Dedifferentiated amniotic fluid mesenchymal stem cell (primary cell): ENCODE measurements around the gene CGNL1.

Experiments used
- DNase-seq: peaks from one replicate; pipeline ENCODE4 v3.0.0-alpha.2; 2016; ENCODE audit errors: extremely low spot score

The CGNL1 gene

DNA sequence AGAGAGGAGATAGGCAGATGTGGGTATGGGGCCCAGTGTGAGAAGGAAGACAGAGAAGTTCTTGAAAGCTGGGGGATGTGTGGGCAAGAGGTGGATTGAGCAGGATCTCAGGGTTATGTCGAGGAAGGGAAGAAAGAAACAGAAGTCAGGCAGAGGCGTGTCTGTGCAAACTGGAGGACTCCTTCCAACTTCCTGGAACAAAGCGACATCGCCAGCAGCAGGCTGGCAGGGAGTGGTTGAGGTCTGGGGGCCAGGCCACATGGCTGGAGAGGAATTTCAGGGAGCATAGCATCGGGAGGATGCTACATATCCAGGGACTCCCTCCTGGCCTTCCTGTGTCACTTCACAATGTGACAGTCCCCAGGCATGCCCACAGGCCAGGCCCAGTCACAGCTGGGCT is 172.5 kb downstream of the CGNL1 start:
- DNase-seq: no peak

DNA sequence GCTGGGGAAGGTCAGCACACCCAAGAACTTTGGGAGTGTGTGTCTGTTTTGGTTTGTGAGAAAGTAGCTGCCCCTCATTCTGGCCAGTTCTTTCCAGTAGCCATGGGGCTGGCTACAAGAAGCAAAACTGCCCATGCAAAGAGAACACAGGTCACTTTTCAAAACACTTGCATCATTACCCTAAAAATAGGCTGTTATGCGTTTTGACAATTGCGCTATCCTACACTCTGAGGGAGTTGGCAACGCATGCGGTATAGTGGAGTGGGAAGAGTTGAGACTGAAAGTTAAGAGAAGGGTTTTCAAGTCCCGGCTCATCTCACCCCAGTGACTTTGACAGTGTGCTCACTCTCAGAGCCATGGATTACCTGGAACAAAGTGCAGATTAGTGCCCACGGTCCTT is 173.6 kb downstream of the CGNL1 start:
- DNase-seq: no peak

DNA sequence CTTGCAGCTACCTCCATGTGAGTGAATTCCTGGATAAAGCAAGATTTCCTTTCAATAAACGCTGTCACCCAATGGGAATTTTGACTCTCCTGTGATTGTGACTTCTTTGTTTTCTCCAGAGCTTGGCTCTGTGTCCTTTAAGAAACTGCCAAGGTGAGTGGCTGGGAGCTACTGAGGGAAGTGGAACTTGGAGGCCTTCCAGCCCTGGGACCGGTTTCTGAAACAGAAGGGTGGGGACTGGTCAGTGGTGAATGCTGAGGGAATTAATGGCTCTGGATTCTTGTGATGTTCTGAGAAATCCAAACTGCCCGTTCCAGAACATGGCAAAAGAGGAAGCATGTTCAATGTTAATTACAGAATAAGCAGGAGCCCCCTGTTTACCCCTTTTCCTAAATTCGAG is 174.3 kb downstream of the CGNL1 start:
- DNase-seq: no peak

DNA sequence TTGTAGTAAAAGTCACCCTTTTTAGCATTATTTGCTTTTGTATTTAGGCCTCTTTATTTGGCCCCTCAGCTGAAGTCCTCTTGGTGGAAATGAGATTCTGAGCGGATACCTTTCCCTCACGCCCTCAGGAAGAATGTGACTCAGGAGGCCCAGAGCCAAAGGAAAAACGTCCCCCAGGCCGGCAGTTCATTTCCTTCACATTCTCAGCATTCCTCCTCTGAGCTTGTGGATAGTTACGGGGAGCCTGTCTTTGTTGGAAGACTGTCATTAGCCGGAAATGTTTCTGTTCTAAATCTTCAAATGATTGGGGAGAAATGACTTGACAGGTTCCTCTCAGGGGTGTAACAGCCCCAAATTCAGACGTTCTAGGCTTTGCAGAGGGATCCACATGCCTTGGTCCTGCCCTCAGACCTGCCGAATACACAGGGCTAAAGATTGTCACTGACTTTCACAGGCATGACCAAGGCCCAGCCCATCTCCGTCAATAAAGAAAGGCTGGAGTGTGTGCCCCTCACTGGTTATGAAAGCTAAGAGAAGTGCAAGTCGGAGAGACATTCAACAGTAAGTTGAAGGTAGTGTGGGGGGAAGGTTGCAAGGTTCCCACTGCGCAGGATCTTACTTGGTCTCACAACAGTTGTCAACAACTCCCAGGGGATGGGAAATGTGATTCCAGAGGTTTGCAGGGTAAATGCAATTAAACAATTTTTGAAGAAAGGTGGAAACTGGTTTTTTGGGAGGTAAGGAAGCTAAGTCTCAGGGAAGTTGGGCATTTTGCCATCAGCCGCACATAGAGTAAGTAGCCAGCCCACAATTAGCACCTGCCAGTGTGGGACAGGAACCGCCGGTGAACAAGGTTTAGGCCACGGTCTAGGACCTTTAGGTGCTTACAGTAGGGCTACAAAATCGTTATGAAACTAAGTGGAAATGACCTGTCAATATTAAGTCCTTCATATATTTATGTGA is 175.7 kb downstream of the CGNL1 start:
- DNase-seq: peak; percentile 69

DNA sequence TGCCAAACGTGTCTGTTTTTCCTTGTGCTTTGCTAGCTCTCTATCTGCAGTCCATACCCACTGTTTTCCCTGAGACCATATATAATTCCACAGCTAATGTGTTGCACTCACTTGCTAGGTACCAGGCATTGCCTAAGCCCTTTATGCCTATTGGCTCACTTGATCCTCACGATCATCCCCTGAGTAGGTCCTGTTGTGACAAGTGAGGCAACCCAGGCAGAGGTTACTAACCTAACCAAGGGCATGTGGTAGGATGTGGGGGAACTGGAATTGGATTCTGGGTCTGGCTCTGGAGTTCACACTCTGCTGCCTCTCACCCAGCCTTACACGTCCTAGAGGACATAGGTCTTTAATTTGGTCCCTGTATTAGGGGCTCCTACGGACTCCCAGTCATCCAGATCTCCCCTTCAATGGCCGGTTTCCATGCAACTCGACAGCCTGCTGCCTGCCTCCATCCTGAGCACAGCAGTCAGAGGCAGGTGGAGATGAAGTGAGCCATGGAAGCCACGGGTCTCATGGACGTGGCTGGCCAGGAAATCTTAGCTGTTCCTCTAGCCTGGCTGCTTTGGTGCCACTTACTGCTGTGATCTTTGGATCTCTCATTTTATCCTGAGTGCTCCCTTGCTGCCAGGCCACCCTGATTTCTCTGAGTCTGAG is 176.5 kb downstream of the CGNL1 start:
- no peak for DNase-seq

DNA sequence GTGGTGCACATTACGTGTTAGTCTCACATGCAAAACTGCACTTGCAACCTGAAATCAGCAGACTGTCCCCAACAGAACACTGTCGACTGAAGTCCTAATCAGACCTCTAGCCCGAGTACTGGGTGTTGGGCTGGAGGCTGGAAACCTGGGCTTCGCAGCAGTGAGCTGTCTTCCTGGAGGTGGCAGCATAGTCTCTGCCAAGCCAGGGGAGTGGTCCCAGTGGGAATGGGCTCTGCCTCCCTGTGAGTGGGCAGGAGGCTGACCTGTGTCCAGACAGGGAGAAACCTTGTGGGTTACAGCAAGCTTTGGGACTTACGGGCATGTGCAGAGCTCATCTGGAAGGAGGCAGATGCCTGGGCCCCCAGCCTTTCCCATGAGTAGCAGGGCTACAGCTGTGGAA is 177.2 kb downstream of the CGNL1 start:
- DNase-seq: no peak

DNA sequence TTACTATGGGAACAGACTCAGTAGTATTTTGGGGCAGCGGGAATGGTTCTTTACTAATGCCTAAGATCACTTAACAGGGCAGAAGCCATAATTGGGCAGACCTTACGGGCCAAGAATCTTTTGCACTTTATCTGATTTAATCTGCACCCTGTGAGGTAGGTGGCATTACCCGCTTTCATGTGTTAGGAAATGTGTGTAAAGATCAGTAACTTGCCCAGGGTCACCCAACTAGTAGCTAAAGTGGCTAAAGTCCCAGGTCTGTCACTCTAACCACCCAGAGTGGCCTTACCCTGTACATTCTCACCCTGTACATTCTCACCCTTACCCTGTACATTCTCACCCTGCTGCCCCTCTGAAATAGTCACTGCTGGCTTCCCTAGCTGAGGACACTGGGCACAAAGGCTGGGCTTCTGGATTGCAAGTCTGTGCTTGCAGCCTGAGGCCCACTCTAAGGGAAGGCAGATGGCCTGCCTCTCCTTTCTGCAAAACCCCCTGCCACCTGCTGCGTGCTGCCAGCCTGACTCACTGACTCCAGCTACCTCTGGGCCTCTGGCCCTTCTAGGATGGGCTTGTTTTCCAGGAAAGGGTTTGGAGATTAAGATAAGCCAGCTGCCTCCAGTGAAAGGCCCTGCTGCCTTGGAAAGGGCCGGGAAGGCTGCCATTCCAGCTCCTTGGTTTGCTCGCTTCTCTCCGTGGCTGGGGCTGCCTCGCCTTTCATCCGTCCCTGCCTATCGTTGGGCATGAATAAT is 177.9 kb downstream of the CGNL1 start:
- no peak for DNase-seq

DNA sequence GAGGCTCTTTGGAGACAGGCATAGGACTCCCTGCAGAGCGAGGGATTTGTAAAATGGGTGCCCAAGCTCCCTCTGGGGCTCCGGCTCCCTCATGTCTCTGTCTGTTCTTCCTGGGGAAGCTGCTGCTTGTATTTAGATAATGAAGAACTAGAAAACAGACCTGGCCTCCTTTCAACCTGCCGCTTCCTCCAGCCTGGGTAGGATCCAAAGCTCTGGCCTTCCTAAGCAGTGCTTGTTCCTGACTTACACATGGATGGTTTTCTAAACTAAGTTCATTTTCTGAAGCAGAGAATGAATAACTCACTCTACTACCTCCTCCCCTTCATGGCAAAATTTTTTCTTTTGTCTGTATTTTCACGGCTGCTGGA is 178.5 kb downstream of the CGNL1 start:
- DNase-seq: no peak

DNA sequence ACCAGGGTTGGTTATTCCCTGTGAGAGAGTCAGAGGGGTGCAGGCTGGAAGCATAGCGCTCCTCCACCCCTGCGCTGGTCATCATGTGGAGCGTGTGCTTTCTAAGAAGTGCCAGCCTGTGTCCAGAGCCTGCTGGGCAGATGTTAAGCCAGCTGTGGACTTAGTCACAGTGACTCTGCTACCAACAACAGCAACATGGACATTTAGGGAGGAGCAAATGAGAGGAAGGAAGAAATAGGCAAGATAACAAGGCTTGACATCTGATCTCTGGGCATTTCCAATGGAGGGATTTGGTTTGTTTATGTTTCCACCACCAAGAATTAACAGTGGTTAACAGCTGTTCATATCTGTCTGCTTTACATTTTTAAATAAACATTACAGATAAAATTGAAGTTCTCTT is 179.0 kb downstream of the CGNL1 start:
- no peak for DNase-seq

DNA sequence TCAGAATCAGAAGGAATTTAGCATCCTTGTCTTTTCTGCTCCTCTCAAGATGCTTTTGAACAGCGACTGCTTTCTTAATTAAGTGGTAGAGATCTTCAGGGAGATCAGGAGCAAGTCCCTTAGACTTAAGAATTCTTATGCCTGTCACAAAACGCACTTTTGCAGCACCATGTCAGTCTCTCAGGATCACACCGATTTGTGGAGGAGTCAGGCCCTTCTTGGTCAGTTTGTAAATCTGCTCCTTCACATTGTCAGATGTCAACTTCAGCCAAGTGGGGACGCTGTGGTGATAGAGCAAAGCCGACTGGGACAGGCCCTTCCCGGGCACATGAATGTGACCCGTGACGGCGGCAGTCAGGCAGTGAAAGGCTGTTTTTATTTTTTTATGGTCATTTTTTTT is 179.7 kb downstream of the CGNL1 start:
- DNase-seq: no peak

DNA sequence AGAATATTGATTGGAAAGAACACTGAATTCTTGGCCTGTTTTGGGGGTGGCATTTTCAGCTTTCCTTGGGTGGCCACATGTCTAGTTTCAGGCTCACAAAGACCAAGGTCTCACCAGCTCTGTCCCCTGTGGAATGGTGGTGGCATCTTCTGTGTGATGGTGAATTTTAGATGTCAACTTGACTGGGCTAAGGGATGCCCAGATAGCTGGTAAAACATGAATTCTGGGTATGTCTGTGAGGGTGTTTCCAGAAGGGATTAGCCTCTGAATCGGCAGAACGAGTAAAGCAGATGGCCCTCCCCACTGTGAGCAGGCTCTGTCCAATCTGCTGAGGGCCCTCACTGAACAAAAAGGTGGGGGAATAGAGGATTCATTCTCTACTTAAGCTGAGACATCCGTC is 181.0 kb downstream of the CGNL1 start:
- DNase-seq: no peak

DNA sequence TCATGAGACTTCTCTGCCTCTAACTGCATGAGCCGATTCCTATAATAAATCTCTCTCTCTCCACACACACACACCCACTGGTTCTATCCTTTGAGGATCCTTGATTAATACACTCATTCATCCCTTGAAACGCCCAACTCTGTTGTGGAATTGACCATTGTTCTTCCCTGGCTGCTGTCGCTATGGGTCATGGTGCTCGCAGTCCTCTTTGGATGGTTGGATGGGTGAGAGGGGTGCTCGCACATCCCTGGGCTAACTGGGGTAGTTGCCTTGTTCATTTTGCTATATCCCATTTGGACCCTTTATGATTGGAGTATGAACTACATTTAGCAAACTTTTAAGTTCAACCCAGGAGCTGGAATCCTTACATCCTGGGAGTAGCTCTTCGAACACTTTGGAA is 181.5 kb downstream of the CGNL1 start:
- no peak for DNase-seq

DNA sequence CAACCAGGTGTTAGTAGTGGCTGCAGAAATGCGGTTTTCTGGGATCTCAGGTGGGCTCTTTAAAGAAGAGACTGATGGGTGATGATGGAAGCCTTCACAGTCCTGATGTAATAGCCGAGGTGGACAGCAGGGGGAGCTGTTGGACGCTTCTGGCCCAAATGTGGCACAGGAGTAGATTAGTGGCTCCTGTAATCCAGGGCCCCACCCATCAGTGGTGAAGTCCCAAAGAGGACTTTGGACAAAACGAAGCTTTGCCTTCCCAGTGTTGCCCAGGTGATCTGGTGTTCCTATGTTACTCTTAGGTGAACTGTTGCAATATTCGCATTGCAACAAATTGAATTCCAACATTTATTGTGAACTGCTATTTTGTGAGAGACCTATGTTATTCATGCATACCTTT is 183.6 kb downstream of the CGNL1 start:
- no peak for DNase-seq

DNA sequence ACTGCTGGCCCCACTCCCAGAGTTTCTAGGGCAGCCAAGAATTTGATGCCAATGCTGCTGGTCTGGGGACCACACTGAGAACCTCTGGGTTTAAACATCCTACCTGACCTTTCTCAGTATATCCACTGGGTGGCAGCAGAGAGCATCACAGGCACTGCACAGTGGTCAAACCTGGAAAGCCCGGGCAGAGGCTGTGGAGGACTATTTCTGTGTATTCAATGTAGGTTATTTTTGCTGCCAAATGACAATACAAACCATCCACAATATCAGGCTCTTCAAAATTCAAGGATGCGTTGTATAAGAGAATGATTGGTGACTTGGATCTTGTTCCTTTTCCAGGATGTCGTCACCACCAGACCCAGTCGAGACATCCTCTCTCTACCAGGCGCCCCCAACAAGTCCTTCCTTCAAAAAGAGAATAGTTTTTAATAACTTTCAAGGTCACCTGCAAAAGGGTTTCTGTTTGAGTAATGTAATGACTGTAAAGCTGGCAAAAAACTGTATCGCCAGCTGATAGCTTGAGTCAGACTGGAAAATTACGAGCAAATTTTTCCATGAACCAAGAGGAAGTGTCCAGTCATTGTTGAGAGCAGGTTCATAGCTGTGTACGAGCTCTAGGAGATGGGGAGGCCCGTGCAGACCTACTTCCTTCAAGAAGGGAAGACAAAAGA is 184.9 kb downstream of the CGNL1 start:
- peak; percentile 55 for DNase-seq

DNA sequence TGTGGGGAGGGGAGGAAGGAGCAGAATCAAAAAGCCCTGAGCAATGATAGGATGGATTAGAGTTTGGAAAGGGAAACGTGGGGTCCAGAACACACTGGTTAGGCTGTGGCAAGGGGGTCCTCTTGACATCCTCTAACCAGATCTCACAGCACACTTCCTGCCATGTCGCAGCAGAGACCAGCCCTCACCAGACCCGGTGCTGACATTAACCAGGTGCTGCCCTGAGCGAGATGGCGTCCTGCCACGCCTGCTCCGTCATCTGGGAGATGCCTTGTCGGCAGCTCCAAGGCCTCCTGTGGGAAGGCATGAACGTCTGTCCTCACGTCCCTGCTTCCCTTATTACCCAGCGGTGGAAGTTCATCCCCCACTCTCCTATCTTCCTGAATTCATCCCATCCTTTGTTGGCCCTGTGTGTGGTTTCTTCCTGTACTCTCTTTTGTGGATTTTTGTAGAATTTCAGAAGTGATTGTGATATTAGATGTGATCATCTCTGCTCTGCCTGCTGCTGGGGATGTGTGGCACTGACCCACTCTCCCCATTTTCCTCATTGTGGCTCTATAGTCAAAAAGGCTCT is 186.0 kb downstream of the CGNL1 start:
- no peak for DNase-seq

DNA sequence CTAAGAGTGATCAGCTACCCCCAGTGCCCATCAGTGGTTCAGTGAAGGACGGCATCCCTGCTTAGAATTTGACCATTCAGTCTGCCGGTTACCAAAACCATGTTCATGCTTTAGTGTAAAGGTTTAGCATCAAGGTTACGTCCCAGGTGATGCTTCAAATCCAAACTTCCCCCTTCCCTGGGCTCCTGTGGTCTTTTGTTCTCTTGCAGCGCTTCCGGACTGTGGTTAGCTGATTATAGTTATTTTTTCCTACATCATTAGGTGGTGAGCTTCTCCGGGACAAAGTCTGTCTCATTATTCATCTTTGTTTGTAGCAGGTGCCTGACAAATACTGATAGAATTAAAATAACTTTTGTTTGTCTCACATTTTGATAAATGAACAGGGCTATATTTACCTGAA is 187.1 kb downstream of the CGNL1 start:
- no peak for DNase-seq

DNA sequence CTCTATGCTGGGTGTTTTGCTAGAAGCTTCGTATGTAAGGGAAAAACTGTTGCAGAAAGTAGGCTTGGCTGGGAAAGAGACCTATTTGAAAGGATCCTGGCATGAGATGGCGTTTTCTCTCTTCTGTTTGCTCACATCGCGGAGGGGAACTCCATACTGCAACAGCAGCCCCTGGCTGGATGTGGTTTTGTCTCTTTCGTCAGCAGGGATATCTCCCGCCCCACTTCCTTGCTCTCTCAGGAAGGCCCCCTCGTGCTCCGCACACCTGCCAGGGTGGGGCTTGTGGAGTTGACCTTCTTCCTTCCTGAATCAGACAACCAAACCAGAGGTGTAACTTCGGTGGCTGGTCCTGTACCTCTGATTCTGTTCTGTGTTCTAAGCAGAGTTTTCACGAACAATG is 189.0 kb downstream of the CGNL1 start:
- no peak for DNase-seq

DNA sequence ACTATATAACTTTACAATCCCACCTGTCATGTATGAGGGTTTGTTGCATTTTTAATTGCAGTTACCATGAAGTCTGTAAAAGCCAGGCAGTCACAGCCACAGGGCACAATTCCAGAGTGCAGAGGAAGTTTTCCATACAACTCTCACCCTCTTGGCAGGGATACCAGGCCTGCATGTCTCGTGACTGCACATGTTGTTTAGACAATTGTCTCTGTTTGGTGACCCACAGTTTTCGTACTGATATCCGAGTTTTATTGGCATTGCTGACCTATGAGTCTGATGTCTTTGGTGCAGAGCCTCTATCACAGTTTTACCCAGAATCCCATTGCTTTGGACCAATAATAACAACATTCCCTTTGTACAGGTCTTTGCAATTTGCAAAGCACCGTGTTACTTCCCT is 190.5 kb downstream of the CGNL1 start:
- DNase-seq: no peak

DNA sequence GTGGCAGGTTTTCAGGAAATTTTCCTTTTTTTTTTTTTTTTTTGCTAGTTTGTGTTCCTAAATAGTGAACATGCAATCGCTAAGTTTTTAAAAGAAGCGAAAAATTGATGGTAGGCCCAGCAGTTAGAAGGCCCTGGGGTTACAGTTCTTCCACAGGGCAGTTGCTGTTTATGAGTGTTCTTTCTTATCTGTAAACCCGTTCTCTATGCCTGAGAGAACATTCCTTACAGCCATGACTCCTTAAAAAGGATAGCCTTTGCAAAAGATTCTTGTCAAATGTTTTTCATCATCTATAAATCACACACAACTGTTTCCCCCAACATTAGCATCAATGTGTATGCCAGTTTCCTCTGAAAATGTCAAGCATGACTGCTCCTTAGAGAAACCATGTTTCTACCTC is 191.6 kb downstream of the CGNL1 start:
- DNase-seq: no peak

DNA sequence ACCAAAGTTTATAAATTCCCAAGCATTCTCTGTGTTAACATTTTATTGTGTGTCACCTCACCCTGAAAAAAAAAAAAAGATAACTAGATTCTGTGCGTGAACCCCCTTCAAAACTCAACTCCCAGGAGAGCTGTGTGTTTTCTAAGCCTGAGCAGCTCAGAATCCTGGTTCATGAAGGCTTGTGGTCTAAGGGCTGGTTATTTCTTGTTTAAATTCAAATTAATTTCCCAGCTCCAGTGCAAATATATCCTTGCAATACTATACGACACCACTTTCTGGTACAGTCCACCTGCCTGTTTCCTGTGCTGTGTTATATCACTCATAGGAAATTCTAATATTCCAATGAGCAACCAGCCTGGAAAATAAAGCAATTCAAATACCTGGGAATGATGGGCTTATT is 192.0 kb downstream of the CGNL1 start:
- DNase-seq: no peak

DNA sequence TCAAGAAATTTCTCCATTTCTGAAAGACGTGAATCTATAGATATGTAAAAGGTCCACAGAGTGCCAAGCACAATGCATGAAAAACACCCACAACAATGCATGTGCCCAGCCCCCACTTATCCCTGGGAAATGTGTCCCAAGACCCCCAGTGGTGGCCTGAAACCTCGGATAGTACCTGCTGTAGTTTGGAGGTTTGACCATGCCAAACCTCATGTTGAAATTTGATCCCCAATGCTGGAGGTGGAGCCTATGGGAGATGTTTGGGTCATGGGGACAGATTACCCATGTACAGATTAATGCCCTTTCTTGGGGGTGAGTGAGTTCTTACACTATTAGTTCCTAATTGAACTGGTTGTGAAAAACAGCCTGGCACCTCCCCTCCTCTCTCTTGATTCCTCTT is 194.0 kb downstream of the CGNL1 start:
- no peak for DNase-seq

DNA sequence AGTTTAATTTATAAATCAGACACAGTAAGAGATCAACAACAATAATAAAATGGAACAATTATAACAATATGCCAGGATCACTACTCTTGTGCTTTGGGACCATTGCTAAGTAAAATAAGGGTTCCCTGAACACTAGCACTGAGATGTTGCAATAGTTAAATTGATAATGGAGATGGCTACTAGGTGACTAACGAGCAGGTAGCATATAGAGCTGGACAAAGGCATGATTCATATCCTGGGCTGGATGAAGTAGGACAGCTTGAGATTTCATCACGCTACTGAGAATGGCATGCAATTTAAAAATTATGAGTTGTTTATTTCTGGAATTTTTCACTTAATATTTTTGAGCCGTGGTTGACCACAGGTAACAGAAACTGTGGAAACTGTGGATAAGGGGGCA is 194.7 kb downstream of the CGNL1 start:
- no peak for DNase-seq
